ENCODE data around the gene PDIA3. TPM values are rescaled to one million over a fixed set of nuclear protein-coding genes. Genes with fewer than 3 reads are reported as not detected.
"Not testable (repeated sequence)": the region's sequence is repeated elsewhere in the genome, so short reads cannot be mapped to it uniquely, and the experiment has no call there.

Gene PDIA3
- total and polyA plus RNA-seq, 2 of the 13 experiments (the other 11 are each of a cell fraction or from before 2014, with no cell fraction given), result 238 to 433 TPM

GRCh38 chr15:43723151-43723550 is 23.1 kb upstream of the PDIA3 start (continued):
- no peak for TF ChIP-seq ZNF280B (CRISPR knock-in tag; IDR thresholded peaks at IDR 0.05; ENCODE audit: borderline replicate concordance)

- in situ Hi-C loops (cut with HindIII; ENCODE audit: extremely low pct_ligation_motif_present, low pct_unique_long_range_greater_than_20kb); H3K36me3 ChIP-seq (replicated peaks in 1 of 2; ENCODE audit: control insufficient read depth in 1 of 2, insufficient read depth in 2 of 2, low read length in 2 of 2); H3K9ac ChIP-seq (ENCODE audit: insufficient read depth, low read depth, low read length); H3K27me3 ChIP-seq (ENCODE audit: control insufficient read depth in 1 of 2, insufficient read depth in 2 of 2, low read length in 2 of 2); H3K4me2 ChIP-seq (ENCODE audit: low read depth, low read length); BruUV-seq (replicated peaks); POLR2A ChIA-PET; CTCF ChIA-PET (ENCODE audit: low intra/inter-chr PET ratio, low total read pairs); H3K4me3 ChIP-seq (replicated peaks in 1 of 3; ENCODE audit: insufficient read depth in 1 of 3, low read depth in 2 of 3, low read length in 3 of 3); FAIRE-seq; H3K4me1 ChIP-seq (ENCODE audit: insufficient read depth, low read length); ATAC-seq; H2AFZ ChIP-seq (ENCODE audit: low read length); H4K20me1 ChIP-seq (ENCODE audit: insufficient read depth, low read length); H3K79me2 ChIP-seq (ENCODE audit: insufficient read depth, low read length); DNase-seq (ENCODE audit: low spot score); intact Hi-C loops (cut with micrococcal nuclease; ENCODE audit: unreplicated experiment); H3K27ac ChIP-seq (ENCODE audit: extremely low read length, insufficient read depth, low read length); H3K9me3 ChIP-seq (ENCODE audit: low read length): not testable (repeated sequence)
- 80% methylated on average over 1 of the region's 1 CpG for WGBS (ENCODE audit: low lambda C conversion rate)
These were observed 19.9 kb upstream of the PDIA3 start for GRCh38 chr15:43726306-43726705.

- H2AFZ ChIP-seq (ENCODE audit: low read length); intact Hi-C loops (cut with micrococcal nuclease; ENCODE audit: unreplicated experiment); FAIRE-seq: not testable (repeated sequence)
These were observed 18.0 kb upstream of the PDIA3 start for GRCh38 chr15:43728053-43728725.

More at GRCh38 chr15:43728053-43728725, 18.0 kb upstream of the PDIA3 start:
- H3K9ac ChIP-seq (ENCODE audit: insufficient read depth, low read depth, low read length); H4K20me1 ChIP-seq (ENCODE audit: insufficient read depth, low read length); H3K4me2 ChIP-seq (ENCODE audit: low read depth, low read length); H3K36me3 ChIP-seq (replicated peaks in 1 of 2; ENCODE audit: control insufficient read depth in 1 of 2, insufficient read depth in 2 of 2, low read length in 2 of 2); DNase-seq (ENCODE audit: low spot score); CTCF ChIA-PET (ENCODE audit: low intra/inter-chr PET ratio, low total read pairs); H3K9me3 ChIP-seq (ENCODE audit: low read length); H3K4me1 ChIP-seq (ENCODE audit: insufficient read depth, low read length); ATAC-seq; H3K27me3 ChIP-seq (ENCODE audit: control insufficient read depth in 1 of 2, insufficient read depth in 2 of 2, low read length in 2 of 2); BruUV-seq (replicated peaks); H3K4me3 ChIP-seq (replicated peaks in 1 of 3; ENCODE audit: insufficient read depth in 1 of 3, low read depth in 2 of 3, low read length in 3 of 3); H3K79me2 ChIP-seq (ENCODE audit: insufficient read depth, low read length); POLR2A ChIA-PET; H3K27ac ChIP-seq (ENCODE audit: extremely low read length, insufficient read depth, low read length); in situ Hi-C loops (cut with HindIII; ENCODE audit: extremely low pct_ligation_motif_present, low pct_unique_long_range_greater_than_20kb): not testable (repeated sequence)
- 14% methylated on average over 1 of the region's 1 CpG for WGBS (ENCODE audit: low lambda C conversion rate)

Data from HepG2 (cell line).